NCI-H526 treated with DMSO at 0.1 percent for 48 hours (cell line): ENCODE results near the gene NDUFAF3.

ENCODE experiments used
- DNase-seq: peaks from one replicate; lab custom pipeline; 2025; lab: John Stamatoyannopoulos, UW

Gene NDUFAF3

DNA sequence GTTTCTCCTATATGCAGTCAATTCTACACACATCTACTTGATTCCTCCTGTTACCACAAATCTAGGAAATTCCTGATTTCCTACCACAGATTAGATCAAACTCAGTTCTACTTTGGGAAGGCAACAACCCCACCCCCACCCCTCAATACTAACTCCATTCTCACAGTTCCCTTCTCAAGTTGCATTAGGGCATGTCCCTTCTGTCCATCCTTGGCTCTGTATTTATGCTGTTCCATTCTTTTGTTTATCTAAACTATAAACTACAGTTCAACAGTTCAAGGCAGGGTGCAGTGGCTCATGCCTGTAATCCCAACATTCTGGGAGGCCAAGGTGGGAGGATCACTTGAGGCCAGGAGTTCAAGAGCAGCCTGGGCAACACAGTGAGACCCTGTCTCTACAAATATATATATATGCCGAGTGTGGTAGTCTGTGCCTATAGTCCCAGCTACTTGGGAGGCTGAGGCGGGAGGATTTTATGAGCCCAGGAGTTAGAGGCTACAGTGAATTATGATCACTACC lies 32.5 kb downstream of the NDUFAF3 start:
- no peak for DNase-seq

DNA sequence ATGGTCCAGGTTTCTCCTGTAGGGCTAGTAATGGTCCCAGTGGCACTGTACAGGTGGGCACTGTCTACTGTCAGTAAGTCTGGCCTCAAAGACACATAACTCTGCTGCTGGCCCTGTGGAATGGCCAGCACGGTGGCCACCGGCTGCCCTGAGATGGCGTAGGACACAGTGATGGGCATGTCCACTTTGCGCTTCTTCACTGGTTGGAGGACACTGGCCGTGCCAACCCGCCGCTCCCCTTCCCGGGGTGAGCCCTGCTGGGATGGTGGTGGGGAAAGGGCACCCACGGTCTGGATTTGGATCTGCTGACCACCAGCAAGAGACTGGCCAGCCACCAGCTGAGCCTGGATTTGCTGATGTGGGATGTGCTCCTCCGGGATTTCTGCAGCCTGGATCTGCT lies 35.3 kb downstream of the NDUFAF3 start:
- DNase-seq = no peak

GRCh38 chr3:49058011-49058410 lies 36.1 kb downstream of the NDUFAF3 start:
- no peak for DNase-seq
